GM13977 (cell line): ENCODE results near the gene SPARC.
"Not testable (repeated sequence)": the region's sequence is repeated elsewhere in the genome, so short reads cannot be mapped to it uniquely, and the experiment has no call there.

Source experiments
- DNase-seq: peaks from one replicate; pipeline ENCODE4 v3.0.0; 2012; ENCODE audit warnings: low spot score
- in situ Hi-C: fragments of 300-500 bp; cut with MboI; formaldehyde crosslinking; loops from one replicate; pipeline ENCODE4 v1.12.0; 2022; ENCODE audit warnings: low sequenced_read_pairs, low pct_unique_long_range_greater_than_20kb, mixed read lengths, inconsistent platforms; ENCODE audit not compliant: unreplicated experiment
- TF ChIP-seq, protein P1 (sequence below): IDR thresholded peaks from 2 replicates; pipeline ENCODE4 v1.5.1; 2012; ENCODE audit warnings: mild to moderate bottlenecking, control low read depth; ENCODE audit not compliant: insufficient read depth; ENCODE audit errors: extremely low read depth, missing control alignments

SPARC gene

DNA sequence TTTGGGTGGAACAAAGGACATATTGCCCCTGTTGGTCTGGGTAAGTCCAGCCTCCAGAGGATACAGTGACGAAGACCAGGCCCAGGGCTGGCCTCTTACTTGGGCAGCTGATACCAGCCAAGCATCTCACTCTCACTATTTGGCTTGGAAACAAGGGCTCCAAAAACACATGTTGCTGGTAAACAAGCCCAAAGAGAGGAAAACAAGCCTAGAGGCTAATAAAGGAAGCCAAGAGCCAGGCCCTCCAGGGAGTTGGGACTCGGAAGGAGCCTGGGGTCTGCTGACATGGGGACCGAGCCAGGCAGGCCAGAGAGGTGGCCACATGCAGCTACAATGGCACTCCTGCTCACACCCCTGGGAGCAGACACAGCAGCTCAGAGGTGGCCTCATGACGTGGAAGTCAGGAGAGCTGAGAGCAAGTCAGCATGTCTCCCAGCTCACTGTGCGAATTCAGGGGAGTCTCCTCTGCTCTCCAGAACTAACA is 5.7 kb downstream of the SPARC start:
- in situ Hi-C loops = no loop called here
- no peak for DNase-seq
- TF ChIP-seq, protein P1, sequence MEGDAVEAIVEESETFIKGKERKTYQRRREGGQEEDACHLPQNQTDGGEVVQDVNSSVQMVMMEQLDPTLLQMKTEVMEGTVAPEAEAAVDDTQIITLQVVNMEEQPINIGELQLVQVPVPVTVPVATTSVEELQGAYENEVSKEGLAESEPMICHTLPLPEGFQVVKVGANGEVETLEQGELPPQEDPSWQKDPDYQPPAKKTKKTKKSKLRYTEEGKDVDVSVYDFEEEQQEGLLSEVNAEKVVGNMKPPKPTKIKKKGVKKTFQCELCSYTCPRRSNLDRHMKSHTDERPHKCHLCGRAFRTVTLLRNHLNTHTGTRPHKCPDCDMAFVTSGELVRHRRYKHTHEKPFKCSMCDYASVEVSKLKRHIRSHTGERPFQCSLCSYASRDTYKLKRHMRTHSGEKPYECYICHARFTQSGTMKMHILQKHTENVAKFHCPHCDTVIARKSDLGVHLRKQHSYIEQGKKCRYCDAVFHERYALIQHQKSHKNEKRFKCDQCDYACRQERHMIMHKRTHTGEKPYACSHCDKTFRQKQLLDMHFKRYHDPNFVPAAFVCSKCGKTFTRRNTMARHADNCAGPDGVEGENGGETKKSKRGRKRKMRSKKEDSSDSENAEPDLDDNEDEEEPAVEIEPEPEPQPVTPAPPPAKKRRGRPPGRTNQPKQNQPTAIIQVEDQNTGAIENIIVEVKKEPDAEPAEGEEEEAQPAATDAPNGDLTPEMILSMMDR = no peak

DNA sequence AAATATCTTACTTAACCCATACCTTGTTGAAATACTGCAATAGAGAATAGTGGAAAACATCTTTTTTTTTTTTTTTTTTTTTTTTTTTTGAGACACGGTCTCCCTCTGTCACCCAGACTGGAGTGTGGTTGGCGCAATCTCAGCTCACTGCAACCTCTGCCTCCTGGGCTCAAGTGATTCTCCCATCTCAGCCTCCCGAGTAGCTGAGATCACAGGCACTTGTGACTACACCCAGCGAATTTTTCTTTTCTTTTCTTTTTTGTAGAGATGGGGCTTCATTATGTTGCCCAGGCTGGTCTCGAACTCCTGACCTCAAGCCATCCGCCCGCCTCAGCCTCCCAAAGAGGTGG is 6.6 kb downstream of the SPARC start:
- in situ Hi-C loops, DNase-seq: not testable (repeated sequence)

- TF ChIP-seq, protein P1 = no peak
- no peak for DNase-seq
- in situ Hi-C loops = no loop called here
Measured at GRCh38 chr5:151679421-151680155, 7.1 kb downstream of the SPARC start.

GRCh38 chr5:151678713-151679112 is 8.0 kb downstream of the SPARC start:
- TF ChIP-seq, protein P1 = no peak
- no peak for DNase-seq

GRCh38 chr5:151677776-151678545 is 8.8 kb downstream of the SPARC start:
- in situ Hi-C loops = no loop called here
- no peak for DNase-seq
- TF ChIP-seq, protein P1 = no peak

More at GRCh38 chr5:151678713-151679112, 8.0 kb downstream of the SPARC start:
- in situ Hi-C loops = no loop called here

- DNase-seq = no peak
- in situ Hi-C loops = no loop called here
- TF ChIP-seq, protein P1 = no peak
Measured at GRCh38 chr5:151676719-151677118, 10.0 kb downstream of the SPARC start.

GRCh38 chr5:151676314-151676712 is 10.4 kb downstream of the SPARC start:
- DNase-seq = no peak
- in situ Hi-C loops = no loop called here

More at GRCh38 chr5:151676314-151676712, 10.4 kb downstream of the SPARC start:
- TF ChIP-seq, protein P1 = no peak
